ENCODE data around the gene DENND1B.

DNA sequence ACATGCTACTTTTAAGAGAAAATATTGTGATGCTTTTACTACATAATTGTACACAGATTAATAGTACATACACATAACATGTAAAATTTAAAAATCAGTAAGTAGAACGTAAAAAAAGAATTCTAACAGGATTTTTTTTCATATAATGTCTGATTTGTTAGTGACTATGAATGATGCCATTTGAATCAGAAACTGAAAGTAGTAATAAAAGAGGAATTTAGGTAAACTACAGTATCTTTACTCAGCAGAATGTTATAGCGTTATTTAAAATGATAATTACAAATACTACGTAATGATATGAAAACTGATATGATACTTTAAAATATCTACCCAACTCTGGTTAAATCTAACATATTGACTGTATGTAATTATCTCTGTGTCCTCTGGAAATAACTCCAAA is 116.1 kb downstream of the DENND1B start:
- TF ChIP-seq, protein P1, sequence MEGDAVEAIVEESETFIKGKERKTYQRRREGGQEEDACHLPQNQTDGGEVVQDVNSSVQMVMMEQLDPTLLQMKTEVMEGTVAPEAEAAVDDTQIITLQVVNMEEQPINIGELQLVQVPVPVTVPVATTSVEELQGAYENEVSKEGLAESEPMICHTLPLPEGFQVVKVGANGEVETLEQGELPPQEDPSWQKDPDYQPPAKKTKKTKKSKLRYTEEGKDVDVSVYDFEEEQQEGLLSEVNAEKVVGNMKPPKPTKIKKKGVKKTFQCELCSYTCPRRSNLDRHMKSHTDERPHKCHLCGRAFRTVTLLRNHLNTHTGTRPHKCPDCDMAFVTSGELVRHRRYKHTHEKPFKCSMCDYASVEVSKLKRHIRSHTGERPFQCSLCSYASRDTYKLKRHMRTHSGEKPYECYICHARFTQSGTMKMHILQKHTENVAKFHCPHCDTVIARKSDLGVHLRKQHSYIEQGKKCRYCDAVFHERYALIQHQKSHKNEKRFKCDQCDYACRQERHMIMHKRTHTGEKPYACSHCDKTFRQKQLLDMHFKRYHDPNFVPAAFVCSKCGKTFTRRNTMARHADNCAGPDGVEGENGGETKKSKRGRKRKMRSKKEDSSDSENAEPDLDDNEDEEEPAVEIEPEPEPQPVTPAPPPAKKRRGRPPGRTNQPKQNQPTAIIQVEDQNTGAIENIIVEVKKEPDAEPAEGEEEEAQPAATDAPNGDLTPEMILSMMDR (IDR thresholded peaks at IDR 0.05 in 4 of 5, conservative IDR thresholded peaks at IDR 0.05 in 1 of 5): no peak
- no peak for TF ChIP-seq POLR2A (IDR thresholded peaks at IDR 0.05)
